ENCODE measurements around the gene CALHM3.
A peak's percentile ranks its signal among the peaks of the same experiment; 100 is the strongest.

Gene CALHM3

GRCh38 chr10:103463499-103463898 is 15.5 kb downstream of the CALHM3 start:
- H3K4me3 ChIP-seq (ENCODE audit: control insufficient read depth, low read depth, low read length): no peak overlapping the region
- TF ChIP-seq CTCF (conservative IDR thresholded peaks at IDR 0.05; ENCODE audit: control insufficient read depth, insufficient read depth, low read depth, low read length): no peak
- DNase-seq (ENCODE audit: low read depth): peak; percentile 56

- TF ChIP-seq CTCF (conservative IDR thresholded peaks at IDR 0.05; ENCODE audit: control insufficient read depth, insufficient read depth, low read depth, low read length): no peak
- H3K4me3 ChIP-seq (ENCODE audit: control insufficient read depth, low read depth, low read length): no peak overlapping the region
- DNase-seq (ENCODE audit: low read depth): no peak
These were observed 19.4 kb downstream of the CALHM3 start for GRCh38 chr10:103459615-103460014.

GRCh38 chr10:103458720-103459119 is 20.3 kb downstream of the CALHM3 start, which contains the start of gene CALHM1:
Gene CALHM1, minus strand, starts transcription at chr10:103458900. Its CDS starts 149 bp downstream, at chr10:103458751.
- no peak for DNase-seq (ENCODE audit: low read depth)
- no peak within 1 kb of the TSS for H3K4me3 ChIP-seq (ENCODE audit: control insufficient read depth, low read depth, low read length)
- no peak for TF ChIP-seq CTCF (conservative IDR thresholded peaks at IDR 0.05; ENCODE audit: control insufficient read depth, insufficient read depth, low read depth, low read length)

GRCh38 chr10:103457896-103458583 is 21.0 kb downstream of the CALHM3 start:
- no peak overlapping the region for H3K4me3 ChIP-seq (ENCODE audit: control insufficient read depth, low read depth, low read length)
- TF ChIP-seq CTCF (conservative IDR thresholded peaks at IDR 0.05; ENCODE audit: control insufficient read depth, insufficient read depth, low read depth, low read length): no peak
- DNase-seq (ENCODE audit: low read depth): no peak

GRCh38 chr10:103457176-103457712 is 21.8 kb downstream of the CALHM3 start:
- no peak for DNase-seq (ENCODE audit: low read depth)
- H3K4me3 ChIP-seq (ENCODE audit: control insufficient read depth, low read depth, low read length): no peak overlapping the region
- no peak for TF ChIP-seq CTCF (conservative IDR thresholded peaks at IDR 0.05; ENCODE audit: control insufficient read depth, insufficient read depth, low read depth, low read length)

- no peak for DNase-seq (ENCODE audit: low read depth)
- H3K4me3 ChIP-seq (ENCODE audit: control insufficient read depth, low read depth, low read length): no peak overlapping the region
- no peak for TF ChIP-seq CTCF (conservative IDR thresholded peaks at IDR 0.05; ENCODE audit: control insufficient read depth, insufficient read depth, low read depth, low read length)
These were observed 22.9 kb downstream of the CALHM3 start for GRCh38 chr10:103456074-103456660.

Measured in fibroblast of mammary gland (primary cell).